Cardiac fibroblast (primary cell): ENCODE results near the gene TENM4.

Source experiments
- DNase-seq, 2 donors: peaks; one replicate each; pipeline versions ENCODE4 v3.0.0 to v3.0.0-alpha.2; 2010; ENCODE audit warnings: low read depth in 2 of 2
- H3K4me3 ChIP-seq, 2 donors: replicated peaks in 1 of 2; 1 replicate in 1 of 2; 2 replicates in 1 of 2; pipeline ENCODE4 v1.5.1; 2011; ENCODE audit warnings: low read depth in 2 of 2, low read length in 2 of 2, mild to moderate bottlenecking in 2 of 2, moderate library complexity in 1 of 2
- CTCF ChIP-seq: IDR thresholded peaks from one replicate; pipeline ENCODE4 v1.5.1; 2011; ENCODE audit warnings: low read depth, mild to moderate bottlenecking, low read length, inconsistent platforms

Gene TENM4

GRCh38 chr11:78672850-78673620 is 767.8 kb downstream of the TENM4 start:
- H3K4me3 ChIP-seq, result no peak overlapping the region
- no peak for TF ChIP-seq CTCF
- no peak for DNase-seq

- DNase-seq, result no peak
- no peak for TF ChIP-seq CTCF
- no peak overlapping the region for H3K4me3 ChIP-seq
Observed at GRCh38 chr11:78669249-78669648, 771.6 kb downstream of the TENM4 start.

GRCh38 chr11:78667461-78667860 is 773.4 kb downstream of the TENM4 start:
- no peak overlapping the region for H3K4me3 ChIP-seq
- DNase-seq, result no peak
- no peak for TF ChIP-seq CTCF

- DNase-seq, result peak; percentile 14 to 33
- no peak overlapping the region for H3K4me3 ChIP-seq
- TF ChIP-seq CTCF, result no peak
Observed at GRCh38 chr11:78666675-78667160, 774.1 kb downstream of the TENM4 start.

GRCh38 chr11:78664636-78665035 is 776.2 kb downstream of the TENM4 start:
- no peak for TF ChIP-seq CTCF
- no peak overlapping the region for H3K4me3 ChIP-seq
- no peak for DNase-seq

- DNase-seq, result no peak
- H3K4me3 ChIP-seq, result no peak overlapping the region
- no peak for TF ChIP-seq CTCF
Observed at GRCh38 chr11:78662811-78663210, 778.0 kb downstream of the TENM4 start.
